ENCODE results near the gene RHBDD2.

- TF ChIP-seq CTCF (IDR thresholded peaks at IDR 0.05; ENCODE audit: low read length), result no peak
- no peak for TF ChIP-seq EZH2 (IDR thresholded peaks at IDR 0.05; ENCODE audit: borderline replicate concordance, low read length)
These were observed 52.8 kb downstream of the RHBDD2 start for GRCh38 chr7:75931680-75932079.

Measured in OCI-LY1 (cell line).